Measurements from ENCODE around the gene WWC1. TPM values are rescaled to one million over a fixed set of nuclear protein-coding genes. Genes with fewer than 3 reads are reported as not detected.

WWC1 gene
- polyA plus RNA-seq, 1 experiment = 5.2 TPM

DNA sequence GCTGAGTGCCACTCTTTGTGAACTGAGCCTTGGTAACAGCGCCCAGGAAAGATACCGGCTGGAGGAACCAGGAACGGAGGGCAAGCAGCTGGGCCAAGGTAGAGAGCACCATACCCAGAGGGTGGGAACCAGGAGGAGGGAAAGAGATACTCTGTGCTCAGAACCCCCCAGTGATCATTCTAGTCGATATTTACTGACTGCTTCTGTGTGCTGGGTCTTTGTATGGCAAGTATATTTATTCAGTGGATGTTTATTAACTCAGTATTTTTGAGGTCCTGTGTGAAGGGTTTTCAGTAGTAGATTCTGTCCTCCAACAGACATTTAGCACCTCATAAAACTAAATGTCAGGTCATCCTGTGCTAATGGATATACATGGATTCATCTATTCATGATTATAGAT is 132.5 kb downstream of the WWC1 start:
- ChIA-PET CTCF (no interaction called here), POLR2A (no interaction called here)
- no peak overlapping the region for H3K27ac ChIP-seq (ENCODE audit: low read depth, low read length)
- H3K27me3 ChIP-seq (ENCODE audit: control insufficient read depth, insufficient read depth, low read length) = no peaks in the 10 kb centered on the region
- no peak for DNase-seq (ENCODE audit: low read depth, low spot score)
- no peak overlapping the region for H3K4me3 ChIP-seq (ENCODE audit: low read depth, low read length)
- H3K9me3 ChIP-seq (ENCODE audit: control insufficient read depth, insufficient read depth, low read length) = no peaks in the 10 kb centered on the region; the same call in 1 of the 2 replicates
- TF ChIP-seq, protein P1, sequence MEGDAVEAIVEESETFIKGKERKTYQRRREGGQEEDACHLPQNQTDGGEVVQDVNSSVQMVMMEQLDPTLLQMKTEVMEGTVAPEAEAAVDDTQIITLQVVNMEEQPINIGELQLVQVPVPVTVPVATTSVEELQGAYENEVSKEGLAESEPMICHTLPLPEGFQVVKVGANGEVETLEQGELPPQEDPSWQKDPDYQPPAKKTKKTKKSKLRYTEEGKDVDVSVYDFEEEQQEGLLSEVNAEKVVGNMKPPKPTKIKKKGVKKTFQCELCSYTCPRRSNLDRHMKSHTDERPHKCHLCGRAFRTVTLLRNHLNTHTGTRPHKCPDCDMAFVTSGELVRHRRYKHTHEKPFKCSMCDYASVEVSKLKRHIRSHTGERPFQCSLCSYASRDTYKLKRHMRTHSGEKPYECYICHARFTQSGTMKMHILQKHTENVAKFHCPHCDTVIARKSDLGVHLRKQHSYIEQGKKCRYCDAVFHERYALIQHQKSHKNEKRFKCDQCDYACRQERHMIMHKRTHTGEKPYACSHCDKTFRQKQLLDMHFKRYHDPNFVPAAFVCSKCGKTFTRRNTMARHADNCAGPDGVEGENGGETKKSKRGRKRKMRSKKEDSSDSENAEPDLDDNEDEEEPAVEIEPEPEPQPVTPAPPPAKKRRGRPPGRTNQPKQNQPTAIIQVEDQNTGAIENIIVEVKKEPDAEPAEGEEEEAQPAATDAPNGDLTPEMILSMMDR (IDR thresholded peaks at IDR 0.05; ENCODE audit: low read depth, low read length) = no peak

DNA sequence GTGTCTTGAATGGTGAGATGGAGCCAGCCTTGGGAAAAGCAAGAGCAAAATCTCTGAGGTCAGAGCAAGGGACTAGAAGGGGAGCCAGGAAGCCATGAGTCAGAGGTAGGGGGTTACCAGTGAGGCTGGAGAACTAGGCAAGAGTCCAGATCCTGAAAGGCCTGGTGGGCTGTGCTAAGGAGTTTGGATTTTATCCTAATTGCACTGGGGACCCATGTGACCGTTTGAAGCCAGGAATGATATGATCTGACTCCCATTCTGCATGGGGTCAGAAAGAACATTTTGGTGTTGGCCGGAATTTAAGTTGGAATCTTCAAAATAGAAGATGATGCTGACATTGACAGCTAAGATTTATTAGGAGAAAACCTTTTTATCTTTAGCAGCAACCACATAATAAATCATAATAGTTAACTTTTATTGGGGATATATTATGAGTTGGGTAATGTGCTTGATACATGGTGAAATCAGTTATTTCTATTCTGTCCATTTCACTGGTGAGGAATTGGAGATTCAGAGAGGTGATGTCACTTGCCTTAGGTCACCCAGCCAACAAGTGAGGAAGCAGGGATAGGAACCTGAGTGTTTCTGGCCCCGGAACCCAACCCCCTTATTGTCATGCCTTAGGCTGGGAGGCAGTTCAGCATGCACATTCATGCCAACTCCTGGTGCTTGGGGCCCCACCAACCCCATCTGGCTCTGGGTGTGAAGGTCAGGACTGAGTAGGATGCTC is 133.3 kb downstream of the WWC1 start:
- ChIA-PET POLR2A (no interaction called here), CTCF (interaction anchor here (0.7 to 1.0 kb wide), 2 partner anchors 61 to 205 kb away, joined by 3 to 5 read pairs; partner anchors contain the start of gene RARS1)
- TF ChIP-seq, protein P1 (IDR thresholded peaks at IDR 0.05; ENCODE audit: low read depth, low read length) = no peak
- no peaks in the 10 kb centered on the region; the same call in 1 of the 2 replicates for H3K9me3 ChIP-seq (ENCODE audit: control insufficient read depth, insufficient read depth, low read length)
- H3K4me3 ChIP-seq (ENCODE audit: low read depth, low read length) = no peak overlapping the region
- H3K27me3 ChIP-seq (ENCODE audit: control insufficient read depth, insufficient read depth, low read length) = no peaks in the 10 kb centered on the region
- no peak for DNase-seq (ENCODE audit: low read depth, low spot score)
- H3K27ac ChIP-seq (ENCODE audit: low read depth, low read length) = no peak overlapping the region

DNA sequence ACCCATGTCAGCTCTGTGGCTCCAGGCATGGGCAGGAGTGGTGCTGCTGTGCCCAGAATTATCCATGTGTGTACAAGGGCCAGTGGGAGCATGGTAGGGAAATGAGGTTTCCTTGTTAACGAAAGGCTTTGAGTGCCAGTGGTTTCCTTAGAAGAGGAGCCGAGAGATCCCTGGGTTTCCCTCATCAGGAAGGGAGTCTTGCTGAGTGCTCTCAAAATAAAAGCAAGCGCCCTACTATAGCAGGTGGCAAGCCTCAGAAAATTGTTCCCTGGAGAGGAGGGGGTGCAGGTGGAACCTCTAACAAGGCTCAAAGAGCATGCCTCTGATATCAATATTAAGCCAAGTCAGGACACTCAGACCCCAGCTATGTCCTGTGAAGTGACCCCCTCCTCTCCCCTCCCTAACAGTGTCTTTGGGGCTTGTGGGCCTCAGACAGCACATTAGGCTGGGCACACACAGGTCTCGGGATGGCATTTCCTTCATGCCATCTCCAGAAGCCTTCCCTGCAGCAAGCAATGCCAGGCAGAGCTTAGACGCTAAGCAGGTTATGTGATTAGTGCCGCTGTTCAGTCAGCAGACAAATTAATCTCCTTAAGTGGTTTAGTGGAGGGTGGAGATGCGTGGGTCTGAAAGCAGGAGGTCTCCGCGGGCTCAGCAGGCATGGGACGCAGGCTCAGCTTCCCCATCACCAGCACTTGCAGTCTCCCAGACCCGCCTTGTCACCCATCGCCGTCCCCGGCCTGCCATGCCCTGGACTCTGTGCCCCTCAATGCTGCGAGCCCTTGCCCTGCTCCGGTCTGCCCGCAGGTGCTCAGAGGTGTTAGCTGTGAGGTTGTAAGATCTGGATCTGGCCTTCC is 134.8 kb downstream of the WWC1 start:
- no peak overlapping the region for H3K4me3 ChIP-seq (ENCODE audit: low read depth, low read length)
- no peak for DNase-seq (ENCODE audit: low read depth, low spot score)
- TF ChIP-seq, protein P1 (IDR thresholded peaks at IDR 0.05; ENCODE audit: low read depth, low read length) = no peak
- no peaks in the 10 kb centered on the region for H3K27me3 ChIP-seq (ENCODE audit: control insufficient read depth, insufficient read depth, low read length)
- ChIA-PET CTCF (interaction anchor here (0.7 kb wide), 2 partner anchors 14 to 520 kb away, joined by 3 to 4 read pairs; no protein-coding TSS in a partner anchor), POLR2A (no interaction called here)
- H3K27ac ChIP-seq (ENCODE audit: low read depth, low read length) = no peak overlapping the region
- no peaks in the 10 kb centered on the region; the same call in 1 of the 2 replicates for H3K9me3 ChIP-seq (ENCODE audit: control insufficient read depth, insufficient read depth, low read length)

DNA sequence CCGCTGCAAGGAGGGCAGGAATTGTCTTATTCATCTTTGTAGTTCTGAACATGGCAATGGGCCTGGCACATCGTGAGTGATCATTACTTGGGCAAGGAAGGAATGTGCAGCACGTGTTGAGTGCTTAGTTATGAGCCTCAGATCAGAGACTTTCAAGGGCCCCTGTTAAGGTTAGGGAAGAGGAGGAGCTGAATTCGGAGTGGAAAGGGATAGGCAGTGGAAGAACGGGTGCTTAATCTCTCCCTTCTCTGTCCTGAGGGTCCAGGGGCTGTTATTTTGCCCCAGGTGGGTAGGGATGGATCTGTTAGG is 135.4 kb downstream of the WWC1 start:
- no peak overlapping the region for H3K27ac ChIP-seq (ENCODE audit: low read depth, low read length)
- ChIA-PET POLR2A (no interaction called here), CTCF (no interaction called here)

More for the DNA sequence above, 135.4 kb downstream of the WWC1 start:
- no peaks in the 10 kb centered on the region for H3K27me3 ChIP-seq (ENCODE audit: control insufficient read depth, insufficient read depth, low read length)
- no peak overlapping the region for H3K4me3 ChIP-seq (ENCODE audit: low read depth, low read length)
- no peak for DNase-seq (ENCODE audit: low read depth, low spot score)
- H3K9me3 ChIP-seq (ENCODE audit: control insufficient read depth, insufficient read depth, low read length) = no peaks in the 10 kb centered on the region; the same call in 1 of the 2 replicates
- TF ChIP-seq, protein P1 (IDR thresholded peaks at IDR 0.05; ENCODE audit: low read depth, low read length) = no peak
